Measurements from ENCODE around the gene COPE.
"Not testable (repeated sequence)": the region's sequence is repeated elsewhere in the genome, so short reads cannot be mapped to it uniquely, and the experiment has no call there.

COPE gene

GRCh38 chr19:18919086-18919899, at the start of gene COPE, which contains the start of gene DDX49:
COPE (minus strand) TSS chr19:18919387; CDS start chr19:18919348, 39 bp downstream.
DDX49 (plus strand) TSS chr19:18919715; CDS start chr19:18919742, 27 bp downstream.
- peak; percentile 97 for DNase-seq (ENCODE audit: low read depth)

GRCh38 chr19:18967358-18968146, 48.4 kb upstream of the COPE start:
- DNase-seq (ENCODE audit: low read depth): no peak

- no peak for DNase-seq (ENCODE audit: low read depth)
Measured at GRCh38 chr19:18966307-18966706, 47.1 kb upstream of the COPE start.

- no peak for DNase-seq (ENCODE audit: low read depth)
Measured at GRCh38 chr19:18964121-18964520, 44.9 kb upstream of the COPE start.

GRCh38 chr19:18961767-18962620, 42.8 kb upstream of the COPE start:
- no peak for DNase-seq (ENCODE audit: low read depth)

- no peak for DNase-seq (ENCODE audit: low read depth)
Measured at GRCh38 chr19:18960370-18960769, 41.2 kb upstream of the COPE start.

- DNase-seq (ENCODE audit: low read depth): no peak
Measured at GRCh38 chr19:18955042-18955441, 35.9 kb upstream of the COPE start.

- DNase-seq (ENCODE audit: low read depth): no peak
Measured at GRCh38 chr19:18954094-18954493, 34.9 kb upstream of the COPE start.

GRCh38 chr19:18952364-18953003, 33.3 kb upstream of the COPE start:
- DNase-seq (ENCODE audit: low read depth): not testable (repeated sequence)

GRCh38 chr19:18951721-18952281, 32.6 kb upstream of the COPE start:
- no peak for DNase-seq (ENCODE audit: low read depth)

GRCh38 chr19:18949858-18950257, 30.7 kb upstream of the COPE start:
- DNase-seq (ENCODE audit: low read depth): no peak

GRCh38 chr19:18948976-18949356, 29.8 kb upstream of the COPE start:
- DNase-seq (ENCODE audit: low read depth): no peak

GRCh38 chr19:18948075-18948975, 29.1 kb upstream of the COPE start:
- no peak for DNase-seq (ENCODE audit: low read depth)

- DNase-seq (ENCODE audit: low read depth): no peak
Measured at GRCh38 chr19:18946918-18947317, 27.7 kb upstream of the COPE start.

- no peak for DNase-seq (ENCODE audit: low read depth)
Measured at GRCh38 chr19:18946335-18946734, 27.1 kb upstream of the COPE start.

GRCh38 chr19:18945297-18945696, 26.1 kb upstream of the COPE start:
- DNase-seq (ENCODE audit: low read depth): no peak

- no peak for DNase-seq (ENCODE audit: low read depth)
Measured at GRCh38 chr19:18943465-18943864, 24.3 kb upstream of the COPE start.

- DNase-seq (ENCODE audit: low read depth): no peak
Measured at GRCh38 chr19:18942692-18943091, 23.5 kb upstream of the COPE start.

GRCh38 chr19:18941628-18942354, 22.6 kb upstream of the COPE start:
- DNase-seq (ENCODE audit: low read depth): no peak

Measured in activated T-helper 9 cell treated with anti-CD3 and anti-CD28 coated beads, Interleukin-2, amount 50 U/mL, for 16 hours (primary cell).